NCI-H345 (cell line): ENCODE measurements around the gene SYTL1.
A peak's percentile ranks its signal among the peaks of the same experiment; 100 is the strongest.

Source experiments
- DNase-seq: peaks from one replicate; lab custom pipeline; 2025; lab: John Stamatoyannopoulos, UW

The SYTL1 gene

GRCh38 chr1:27318136-27318535, 23.7 kb upstream of the SYTL1 start:
- no peak for DNase-seq

DNA sequence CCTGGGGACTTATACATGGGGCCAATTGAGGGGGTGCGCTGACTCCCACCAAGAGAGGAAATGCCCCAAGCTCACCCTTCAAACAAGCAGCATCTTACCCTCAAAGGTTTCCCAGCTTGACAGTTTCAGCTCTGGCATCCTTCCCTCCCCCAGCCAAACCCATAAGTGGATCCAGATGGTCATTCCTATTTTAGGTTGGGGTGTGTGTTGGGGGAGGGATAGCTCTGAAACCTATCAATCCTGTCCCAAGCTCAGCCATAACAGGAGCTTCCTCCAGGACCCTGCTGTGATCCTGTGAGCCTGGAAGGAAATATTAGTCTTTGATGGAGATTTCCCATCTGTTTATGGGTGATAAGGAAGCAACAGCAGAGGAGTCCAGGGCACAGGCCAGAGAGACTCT, 23.2 kb upstream of the SYTL1 start:
- no peak for DNase-seq

DNA sequence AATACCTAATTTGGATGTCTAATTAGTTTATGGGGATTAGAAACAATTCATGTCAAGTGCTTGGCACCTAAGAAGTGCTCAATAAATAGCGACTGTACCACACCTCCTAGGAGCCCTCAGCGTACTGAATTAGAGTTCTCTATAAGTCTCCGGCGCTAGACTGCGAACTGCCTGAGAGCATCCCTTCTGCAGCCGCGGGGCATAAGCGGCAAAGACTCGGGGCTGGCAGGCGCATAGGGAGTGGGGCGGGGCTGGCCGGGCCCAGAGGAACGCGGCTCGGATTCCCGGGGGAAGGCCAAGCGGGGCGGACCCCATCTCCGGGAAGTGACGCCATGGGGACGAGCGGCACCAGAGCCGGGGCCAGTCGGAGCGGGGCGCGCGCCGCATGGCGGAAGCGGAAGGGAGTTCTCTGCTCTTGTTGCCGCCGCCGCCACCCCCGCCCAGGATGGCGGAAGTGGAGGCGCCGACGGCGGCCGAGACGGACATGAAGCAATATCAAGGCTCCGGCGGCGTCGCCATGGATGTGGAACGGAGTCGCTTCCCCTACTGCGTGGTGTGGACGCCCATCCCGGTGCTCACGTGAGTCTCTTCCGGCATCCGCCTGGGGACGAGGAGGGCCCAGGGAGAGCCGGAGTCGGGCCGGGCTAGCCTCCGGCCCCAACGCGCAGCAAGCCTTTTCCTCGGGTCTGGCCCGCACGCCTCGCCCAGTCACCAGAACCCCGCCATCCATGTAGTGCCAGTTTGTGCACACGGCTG, 19.8 kb upstream of the SYTL1 start, which contains the start of gene TMEM222:
TSS of gene TMEM222 (plus strand) at position 351 of the 756 bp plus-strand sequence. CDS start at position 386, 35 bp downstream.
- peak; percentile 98 for DNase-seq

GRCh38 chr1:27322569-27323240, 19.1 kb upstream of the SYTL1 start:
- DNase-seq = no peak

DNA sequence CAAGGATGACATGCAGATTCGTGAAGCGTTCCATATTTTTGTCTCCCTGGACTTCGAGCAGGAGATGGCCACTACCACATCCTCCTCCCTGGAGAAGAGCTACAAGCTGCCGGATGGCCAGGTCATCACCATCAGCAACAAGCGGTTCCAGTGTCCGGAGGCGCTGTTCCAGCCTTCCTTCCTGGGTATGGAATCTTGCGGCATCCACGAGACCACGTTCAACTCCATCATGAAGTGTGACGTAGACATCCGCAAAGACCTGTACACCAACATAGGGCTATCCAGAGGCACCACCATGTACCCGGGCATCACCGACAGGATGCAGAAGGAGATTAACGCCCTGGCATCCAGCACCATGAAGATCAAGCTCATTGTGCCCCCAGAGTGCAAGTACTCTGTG, 16.5 kb upstream of the SYTL1 start:
- DNase-seq = no peak

DNA sequence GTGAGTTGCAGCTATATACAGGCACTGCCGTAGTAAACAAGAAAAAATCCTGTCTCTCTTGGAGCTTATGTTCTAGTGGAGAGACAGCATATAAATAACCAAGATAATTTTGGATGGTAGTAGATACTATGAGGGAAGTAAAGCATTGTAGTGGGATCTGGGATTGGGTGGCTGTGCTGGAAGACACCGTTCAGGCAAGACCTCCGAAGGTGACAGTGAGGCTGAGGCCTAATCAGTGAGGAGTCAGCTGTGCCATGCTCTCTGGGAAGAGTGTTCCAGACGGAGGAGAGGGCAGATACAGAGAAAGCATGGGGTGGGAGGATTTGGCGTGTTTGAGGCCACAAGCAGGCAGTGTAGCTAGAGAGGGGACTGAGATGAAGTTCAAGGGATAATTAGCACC, 13.9 kb upstream of the SYTL1 start:
- DNase-seq = no peak

DNA sequence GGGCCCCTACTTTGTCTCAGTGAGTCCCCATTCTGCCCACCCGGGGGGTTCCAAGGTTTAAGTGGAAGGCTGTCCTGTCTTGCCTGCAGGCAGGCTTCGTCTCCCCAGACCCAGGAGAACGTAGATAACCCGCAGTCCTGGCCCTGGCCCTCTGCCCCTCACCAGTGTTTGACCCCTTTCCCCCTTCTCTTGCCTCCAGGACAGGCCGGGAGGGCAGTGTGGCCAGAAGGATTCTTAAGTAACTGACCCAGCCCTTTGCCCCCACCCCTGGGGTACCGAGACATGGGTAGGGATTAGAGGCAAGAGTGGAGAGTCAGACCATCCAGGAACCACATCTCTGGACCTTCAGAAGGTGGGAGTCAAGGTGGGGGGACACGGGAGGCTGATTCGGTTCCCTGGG, 11.0 kb upstream of the SYTL1 start:
- no peak for DNase-seq

DNA sequence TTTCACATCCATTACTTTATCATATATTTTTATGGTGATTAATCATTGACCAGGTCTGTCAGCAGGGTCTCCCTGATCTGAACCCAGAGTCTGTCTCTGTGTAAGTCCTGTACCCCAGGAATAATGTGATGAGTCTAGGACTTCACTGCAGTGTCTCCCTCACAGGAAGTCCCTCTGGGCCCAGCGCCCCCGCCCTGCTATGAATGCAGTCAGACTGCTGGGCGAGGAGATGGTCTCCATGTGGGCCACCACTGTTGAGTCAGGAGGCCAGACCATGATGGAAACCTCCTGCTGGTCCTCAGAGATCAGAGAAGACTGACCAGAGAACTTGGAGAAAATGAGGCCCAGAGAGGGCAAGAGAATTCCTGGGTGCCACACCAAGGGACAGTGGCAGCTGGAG, 10.4 kb upstream of the SYTL1 start:
- DNase-seq = no peak

DNA sequence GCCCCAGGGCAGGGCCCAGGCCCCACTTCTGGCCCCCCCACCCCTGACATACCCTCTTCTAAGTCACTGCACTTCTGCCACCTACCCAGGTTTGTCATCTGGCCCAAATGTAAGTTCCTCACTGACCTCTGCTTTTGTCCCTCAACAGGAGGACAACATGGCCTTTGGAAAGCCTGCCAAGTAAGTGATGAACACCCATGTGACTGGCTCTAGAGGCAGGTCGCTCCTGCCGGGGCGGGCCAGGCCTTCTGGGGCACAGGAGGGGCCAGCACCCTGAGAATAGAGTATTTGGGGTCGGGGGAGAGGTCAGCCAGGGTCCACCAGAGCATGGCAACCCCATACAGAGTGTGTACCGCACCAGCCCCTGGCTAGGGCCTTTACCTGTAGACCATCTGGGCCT, 9.9 kb upstream of the SYTL1 start:
- no peak for DNase-seq

DNA sequence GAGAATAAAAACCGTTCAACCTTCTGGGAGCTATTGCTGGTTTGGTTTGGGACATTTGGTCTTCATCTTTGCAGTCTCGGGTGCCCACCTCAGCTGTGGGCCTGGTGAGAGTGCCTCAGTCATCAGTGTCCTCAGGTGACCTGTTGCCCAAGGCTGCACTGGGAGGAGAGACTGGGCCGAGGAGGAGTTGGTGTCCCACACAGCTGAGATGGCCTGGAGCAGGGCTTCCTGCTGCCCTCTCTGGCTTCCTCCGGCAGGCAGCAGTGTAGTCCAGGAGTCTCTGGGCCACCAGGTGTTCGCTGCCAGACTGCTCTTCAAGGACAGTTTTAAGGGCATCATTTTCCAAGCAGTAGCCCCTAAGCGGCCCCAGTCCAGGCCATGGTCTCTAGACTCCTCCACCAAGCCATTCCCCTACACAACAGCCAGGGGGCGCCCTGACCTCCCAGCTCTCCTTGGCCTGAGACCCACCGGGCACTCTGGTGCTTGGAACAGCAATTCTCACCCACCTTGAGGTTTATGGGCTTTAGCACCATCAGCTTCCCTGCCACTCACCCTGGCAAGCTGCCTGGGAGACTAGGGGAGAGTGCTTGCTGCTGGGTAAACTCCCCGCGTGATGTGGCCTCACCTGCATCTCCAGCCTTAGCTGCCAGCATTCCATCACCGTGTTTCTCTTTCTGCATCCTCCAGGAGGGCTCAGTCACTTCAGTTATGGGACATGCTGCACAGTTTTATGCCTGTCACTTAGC, 9.1 kb upstream of the SYTL1 start:
- peak; percentile 17 for DNase-seq

- DNase-seq = no peak
These were observed 8.0 kb upstream of the SYTL1 start for GRCh38 chr1:27333717-27334279.

DNA sequence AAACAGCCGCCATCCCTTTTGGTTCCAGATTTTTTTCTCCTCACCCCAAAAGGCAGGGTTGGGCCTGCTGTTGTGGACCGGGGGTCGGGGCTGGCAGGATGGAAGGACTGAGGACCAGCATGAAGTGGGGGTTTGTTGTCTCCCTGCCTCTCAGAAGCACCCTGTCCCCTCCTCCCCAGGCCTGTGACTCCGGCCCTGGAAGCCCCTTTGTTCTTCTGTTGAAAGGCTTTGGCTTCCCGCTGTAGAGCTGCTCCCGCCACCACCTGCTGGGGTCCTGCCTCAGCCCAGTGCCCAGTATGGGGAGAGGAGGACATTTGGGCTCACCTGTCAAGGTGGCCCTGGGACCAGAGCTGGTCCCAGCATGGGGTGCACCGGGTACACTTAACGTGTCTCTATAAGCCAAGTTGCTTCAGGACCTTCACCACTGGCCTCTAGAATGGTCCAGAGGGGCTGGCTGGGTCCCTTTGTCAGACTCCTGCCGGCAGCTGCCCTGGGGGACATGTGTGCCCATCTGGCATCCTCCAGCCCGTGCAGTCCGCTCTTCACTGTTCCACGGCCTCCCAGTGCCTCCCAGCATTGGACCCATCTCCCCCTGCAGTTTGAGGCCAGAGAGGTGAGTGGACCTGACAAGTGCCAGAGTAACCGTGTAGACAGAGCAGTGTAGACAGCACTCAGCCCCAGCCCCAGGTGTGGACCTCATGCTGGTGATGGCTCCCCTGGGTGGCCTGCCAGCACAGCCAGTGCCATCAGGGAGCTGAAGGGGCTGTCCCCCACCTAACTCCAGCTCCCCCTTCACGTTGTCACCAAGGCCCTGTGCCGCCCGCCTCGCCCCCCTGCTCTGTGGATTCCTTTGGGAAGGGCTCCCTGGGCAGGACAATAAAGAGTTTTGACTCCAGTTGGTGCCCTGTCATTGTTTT, 6.1 kb upstream of the SYTL1 start:
- no peak for DNase-seq

- no peak for DNase-seq
These were observed 5.1 kb upstream of the SYTL1 start for GRCh38 chr1:27336756-27337155.

DNA sequence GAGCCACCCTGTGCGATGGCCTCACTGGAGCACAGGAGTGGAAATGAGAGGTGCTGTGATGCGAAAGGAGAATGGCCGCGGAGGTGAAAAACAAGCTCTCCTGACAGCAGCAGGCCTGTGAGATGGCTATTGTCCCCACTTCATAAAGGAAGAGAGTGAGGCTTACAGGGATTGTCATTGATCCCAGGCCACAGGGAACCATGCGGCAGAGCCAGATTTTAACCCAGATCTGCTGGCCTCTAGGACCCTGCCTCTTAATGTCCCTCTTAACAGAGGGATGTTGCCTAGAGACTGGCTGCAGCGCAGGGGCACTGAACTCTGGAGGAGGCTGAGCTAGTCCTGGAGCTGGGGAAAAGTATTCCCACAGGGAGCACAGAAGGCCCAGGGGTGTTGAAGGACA, 3.1 kb upstream of the SYTL1 start:
- no peak for DNase-seq

DNA sequence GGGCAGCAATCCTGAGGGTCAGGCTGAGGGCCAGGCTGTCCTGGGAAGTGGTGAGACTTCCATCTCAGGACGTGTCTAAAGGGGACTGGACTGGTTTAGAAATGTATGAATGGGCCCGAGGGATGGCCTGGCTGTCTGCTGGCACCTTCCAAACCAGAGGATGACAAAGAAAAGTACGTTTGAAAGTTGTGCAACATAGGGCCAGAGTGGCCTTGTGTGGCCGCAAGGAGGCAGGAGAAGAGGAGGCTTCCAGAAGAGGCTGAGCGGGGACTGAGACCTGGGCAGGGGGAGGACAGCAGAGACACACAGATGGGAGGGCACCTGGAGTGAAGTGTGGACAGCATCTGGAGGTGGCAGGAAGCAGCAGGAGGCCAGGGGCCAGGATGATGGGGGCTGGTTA, 2.6 kb upstream of the SYTL1 start:
- no peak for DNase-seq

DNA sequence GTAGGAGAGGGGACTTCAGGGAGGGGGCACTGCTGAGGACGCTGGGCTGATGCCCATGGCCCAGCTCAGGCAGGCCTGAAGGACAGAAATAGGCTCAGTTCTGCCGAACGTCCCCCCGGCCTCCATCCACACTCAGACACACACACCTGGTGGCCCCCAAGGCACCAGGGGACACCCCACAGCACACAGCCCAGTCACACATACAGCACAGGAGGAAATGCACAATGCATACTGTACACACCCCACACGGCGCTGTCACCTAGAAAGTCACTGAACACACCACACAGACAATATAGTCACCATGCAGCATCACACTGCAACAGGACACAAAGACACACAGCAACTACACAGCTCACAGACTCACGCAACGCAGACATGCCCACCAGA, 562 bp downstream of the SYTL1 start:
- no peak for DNase-seq

- DNase-seq = peak; percentile 49
These were observed 1.2 kb downstream of the SYTL1 start for GRCh38 chr1:27342778-27343638.

GRCh38 chr1:27343639-27344025, 1.8 kb downstream of the SYTL1 start:
- no peak for DNase-seq

DNA sequence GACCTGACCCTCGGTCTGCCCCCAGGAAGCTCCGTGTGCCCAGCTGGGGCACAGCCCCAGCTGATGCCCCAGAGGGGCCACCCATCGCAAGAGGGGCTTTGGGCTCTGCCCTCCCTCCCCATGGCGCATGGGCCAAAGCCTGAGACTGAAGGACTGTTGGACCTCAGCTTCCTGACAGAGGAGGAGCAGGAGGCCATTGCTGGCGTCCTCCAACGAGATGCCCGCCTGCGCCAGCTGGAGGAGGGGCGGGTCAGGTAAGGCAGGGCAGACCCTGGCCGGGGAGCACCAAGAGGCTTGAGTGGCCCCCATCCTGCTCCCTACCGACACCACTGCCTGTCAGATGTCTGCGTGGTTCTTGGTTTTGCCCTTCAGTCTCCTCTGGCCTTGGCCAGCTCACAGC, 3.5 kb downstream of the SYTL1 start:
- DNase-seq = no peak

GRCh38 chr1:27346357-27346756, 4.5 kb downstream of the SYTL1 start:
- no peak for DNase-seq
